GM18861 (cell line): ENCODE data around the gene ADA.
"Not testable (repeated sequence)": the region's sequence is repeated elsewhere in the genome, so short reads cannot be mapped to it uniquely, and the experiment has no call there.

Experiments used
- ATAC-seq: cut with Tn5 transposase; IDR thresholded peaks from one replicate; pipeline ENCODE4 v1.9.1; 2021; ENCODE audit not compliant: unreplicated experiment

ADA gene

GRCh38 chr20:44651684-44652423, at the start of gene ADA:
ADA (minus strand) TSS chr20:44651699; CDS start chr20:44651607, 92 bp downstream.
- no peak for ATAC-seq

DNA sequence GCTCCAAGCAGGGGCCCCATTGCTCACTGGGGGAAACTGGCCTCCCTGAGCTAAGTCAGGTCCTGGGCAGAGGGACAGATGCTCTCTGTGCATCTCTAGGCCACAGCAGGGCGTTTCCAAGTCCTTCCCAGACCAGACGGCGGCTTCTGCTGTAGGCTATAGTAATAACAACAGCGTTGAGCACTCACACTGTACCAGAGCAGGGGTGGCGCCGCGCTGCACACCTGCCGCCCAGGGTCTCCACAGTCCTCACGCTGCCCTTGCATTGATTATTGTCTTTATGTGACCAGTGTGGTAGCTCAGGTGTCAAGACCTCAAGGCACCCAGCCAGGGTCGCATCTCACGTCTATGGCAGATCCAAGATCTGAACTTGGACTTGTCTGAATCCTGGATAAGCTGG, 48.8 kb upstream of the ADA start:
- no peak for ATAC-seq

GRCh38 chr20:44698351-44698750, 46.9 kb upstream of the ADA start:
- no peak for ATAC-seq

GRCh38 chr20:44697041-44697440, 45.5 kb upstream of the ADA start:
- not testable (repeated sequence) for ATAC-seq

DNA sequence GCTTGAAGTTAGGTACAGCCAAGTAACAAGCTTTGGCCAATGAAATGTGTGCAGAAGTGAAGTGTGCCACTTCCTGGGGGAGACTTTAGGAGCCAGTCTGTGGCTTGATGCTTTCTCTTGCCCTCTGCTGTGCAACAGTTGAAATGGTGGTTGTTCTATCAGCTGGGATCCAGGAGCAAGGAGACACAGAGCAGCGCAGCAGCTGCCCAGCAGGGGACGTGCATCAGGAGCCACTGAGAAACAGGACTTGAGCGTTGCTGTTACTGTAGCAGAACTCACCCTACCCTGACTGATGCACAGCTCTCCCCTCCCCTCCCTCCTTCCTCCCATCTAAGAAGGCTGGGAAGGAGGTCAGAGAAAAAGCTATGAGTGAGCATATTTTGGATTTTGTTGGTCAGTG, 44.8 kb upstream of the ADA start:
- ATAC-seq, result no peak

DNA sequence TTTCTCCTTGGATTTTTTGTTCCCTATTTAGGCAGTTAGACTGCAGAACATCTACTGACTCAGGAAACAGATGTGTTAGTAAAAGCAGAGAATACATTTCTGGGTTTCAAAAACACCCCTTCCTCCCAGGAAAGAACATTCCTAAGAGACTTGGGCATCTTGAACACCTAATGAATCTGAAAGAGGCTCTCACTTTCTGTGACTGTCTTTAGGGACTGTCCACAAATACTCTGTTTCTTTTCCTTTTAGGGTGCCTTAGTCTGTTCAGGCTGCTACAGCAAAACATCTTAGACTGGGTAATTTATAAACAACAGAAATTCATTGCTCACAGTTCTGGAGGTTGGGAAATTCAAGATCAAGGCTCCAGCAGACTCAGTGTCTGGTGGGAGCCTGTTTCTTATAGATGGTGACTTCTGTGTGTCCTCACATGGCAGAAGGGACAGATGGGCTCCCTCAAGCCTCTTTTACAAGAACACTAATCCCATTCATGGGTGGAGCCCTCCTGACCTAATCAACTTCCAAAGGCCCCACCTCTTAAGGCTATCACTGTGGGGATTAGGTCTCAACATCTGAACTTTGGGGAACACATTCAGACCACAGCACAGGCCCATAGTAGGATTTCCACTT, 44.3 kb upstream of the ADA start:
- ATAC-seq, result no peak

DNA sequence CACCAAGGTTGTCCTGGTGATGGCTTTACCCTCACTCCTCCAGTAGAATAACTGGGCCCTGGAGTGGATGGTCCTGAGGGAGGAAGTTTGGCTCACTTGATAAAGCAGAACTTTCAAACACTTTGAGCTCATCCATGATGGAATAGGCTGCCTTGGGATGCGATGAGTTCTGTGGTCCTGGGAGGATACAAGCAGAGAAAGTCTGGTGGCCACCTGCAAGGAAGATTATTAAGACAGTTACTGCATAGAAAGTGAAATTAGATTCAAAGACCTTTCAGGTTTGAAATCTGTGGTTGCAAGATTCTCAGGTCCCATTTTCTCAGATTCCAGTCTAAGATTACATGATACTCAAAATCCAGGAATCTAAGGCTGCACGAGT, 43.8 kb upstream of the ADA start:
- no peak for ATAC-seq

DNA sequence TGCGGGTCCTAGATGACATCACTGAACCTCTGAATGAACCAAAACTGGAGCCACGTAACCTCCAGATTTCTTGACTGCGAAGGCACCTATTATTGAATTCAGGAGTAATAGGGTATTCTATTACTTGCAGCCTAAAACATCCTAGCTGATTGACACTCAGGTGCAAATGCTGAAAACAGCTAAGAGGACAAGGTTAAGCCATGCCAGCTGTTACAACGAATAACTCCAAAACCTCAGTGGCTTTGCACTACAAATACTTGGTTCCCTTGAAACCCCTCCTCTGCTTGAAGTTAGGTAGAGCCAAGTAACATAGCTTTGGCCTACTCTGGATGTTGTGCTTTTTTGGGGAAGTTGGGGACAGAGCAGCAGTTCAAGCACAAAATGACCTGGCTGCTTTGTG, 42.7 kb upstream of the ADA start:
- no peak for ATAC-seq

GRCh38 chr20:44693627-44694026, 42.1 kb upstream of the ADA start:
- no peak for ATAC-seq

DNA sequence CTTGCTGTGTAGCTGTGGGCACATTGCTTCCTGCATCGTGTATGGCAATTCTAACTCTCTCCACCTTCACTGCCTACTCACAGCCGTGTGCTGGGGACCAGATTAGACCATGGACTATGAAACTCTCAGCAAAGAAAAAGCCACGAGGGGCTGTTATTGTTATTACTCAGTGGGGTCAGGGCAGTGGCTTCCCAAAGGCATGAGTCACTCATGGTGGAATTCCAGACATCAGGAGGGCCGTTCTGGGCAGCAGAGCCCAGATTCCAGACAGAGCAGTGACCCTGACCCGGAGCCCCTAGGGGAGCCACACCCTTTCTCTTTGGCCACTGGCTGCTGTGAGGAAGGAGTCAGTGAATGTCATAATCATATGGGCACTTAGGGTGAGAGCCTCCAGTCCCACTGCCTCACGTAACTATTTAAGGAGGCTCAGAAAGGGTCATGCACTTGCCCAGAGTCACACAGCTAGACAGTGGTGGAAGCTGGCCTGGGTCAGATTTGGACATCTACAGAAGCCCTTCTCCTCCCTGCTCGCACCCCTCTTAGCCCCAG, 41.5 kb upstream of the ADA start:
- no peak for ATAC-seq

DNA sequence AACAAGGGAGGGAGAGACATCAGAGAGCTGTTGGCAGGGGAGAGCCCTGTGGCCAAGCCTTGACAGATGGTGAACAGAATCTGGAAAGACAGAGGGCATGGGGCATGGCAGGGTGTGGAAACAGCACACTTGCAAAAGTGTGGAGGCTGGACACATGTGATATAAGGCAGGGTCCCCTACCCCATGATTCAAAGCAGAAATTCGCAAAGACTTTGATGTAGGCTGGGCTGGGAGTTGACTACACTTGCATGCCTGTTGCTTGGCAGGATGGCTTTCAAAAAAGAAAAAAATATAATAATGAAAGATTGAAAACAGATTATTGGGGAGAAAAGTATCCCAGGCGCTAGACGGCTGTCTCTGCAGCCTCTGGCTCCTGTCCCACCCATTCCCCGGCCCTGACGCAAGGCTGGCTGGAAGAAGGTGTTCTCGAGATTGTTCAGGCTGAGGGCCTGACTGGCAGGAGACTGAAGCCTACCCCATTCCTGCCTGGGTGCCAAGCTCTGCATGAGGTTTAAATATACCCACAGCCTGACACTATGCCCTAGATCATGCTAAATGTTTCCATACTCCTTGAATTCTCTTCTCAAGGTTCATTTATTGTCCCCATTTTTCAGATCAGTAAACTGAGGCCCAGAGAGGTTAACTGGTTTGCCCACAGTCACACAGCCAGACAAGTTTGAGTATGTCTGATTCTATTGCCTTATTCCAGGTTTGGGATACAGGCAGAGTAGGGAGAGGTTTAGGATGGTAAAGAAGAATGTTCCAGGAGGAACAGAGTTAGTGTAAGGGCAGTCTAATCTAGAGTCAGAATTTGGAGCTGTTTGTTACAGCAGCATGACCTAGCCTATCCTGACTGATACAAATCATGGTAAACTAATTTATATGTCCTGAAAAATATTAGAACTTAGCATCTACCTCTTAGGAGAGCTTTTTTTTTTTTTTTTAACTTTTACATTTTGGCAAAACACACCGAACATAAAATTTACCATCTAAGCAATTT, 40.2 kb upstream of the ADA start:
- ATAC-seq, result no peak

GRCh38 chr20:44690781-44691423, 39.4 kb upstream of the ADA start:
- ATAC-seq, result no peak

- no peak for ATAC-seq
Measured at GRCh38 chr20:44689809-44690208, 38.3 kb upstream of the ADA start.

DNA sequence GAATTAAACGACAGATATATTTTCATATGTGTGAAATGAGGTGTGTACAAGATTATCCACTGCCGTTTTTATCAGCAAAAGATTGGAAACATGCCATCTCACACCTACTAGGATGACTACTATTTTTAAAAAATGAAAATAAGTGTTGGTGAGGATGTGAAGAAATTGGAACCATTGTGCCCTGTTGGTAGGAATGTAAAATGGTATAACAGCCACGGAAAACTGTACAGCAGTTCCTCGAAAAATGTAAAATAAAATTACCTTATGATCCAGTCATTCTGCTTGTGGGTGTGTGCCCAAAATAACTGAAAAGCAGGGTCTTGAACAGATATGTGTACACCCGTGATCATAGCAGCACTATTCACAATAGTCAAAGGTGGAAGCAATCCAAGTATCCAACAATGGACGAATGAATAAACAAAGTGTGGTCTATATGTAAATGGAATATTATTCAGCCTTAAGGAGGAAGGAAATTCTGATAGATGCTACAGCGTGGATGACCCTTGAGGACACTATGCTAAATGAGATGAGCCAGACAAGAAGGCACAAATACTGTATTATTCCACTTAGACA, 36.6 kb upstream of the ADA start:
- ATAC-seq, result no peak

DNA sequence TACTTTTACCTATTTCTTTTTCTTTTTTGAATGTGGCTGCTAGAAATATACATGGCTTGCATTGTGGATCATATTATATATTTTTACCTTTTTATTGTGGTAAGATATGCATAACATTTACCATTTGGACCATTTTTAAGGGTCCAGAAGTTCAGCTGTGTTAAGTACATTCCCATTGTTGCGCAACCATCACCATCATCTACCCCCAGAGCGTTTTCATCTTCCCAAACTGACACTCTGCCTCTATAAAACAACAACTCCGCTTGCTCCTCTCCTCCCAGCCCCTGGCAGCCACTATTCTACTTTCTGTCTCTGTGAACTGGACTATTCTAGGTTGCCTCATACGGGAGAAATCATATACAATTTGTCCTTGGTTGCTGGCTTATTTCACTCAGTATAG, 35.4 kb upstream of the ADA start:
- no peak for ATAC-seq

DNA sequence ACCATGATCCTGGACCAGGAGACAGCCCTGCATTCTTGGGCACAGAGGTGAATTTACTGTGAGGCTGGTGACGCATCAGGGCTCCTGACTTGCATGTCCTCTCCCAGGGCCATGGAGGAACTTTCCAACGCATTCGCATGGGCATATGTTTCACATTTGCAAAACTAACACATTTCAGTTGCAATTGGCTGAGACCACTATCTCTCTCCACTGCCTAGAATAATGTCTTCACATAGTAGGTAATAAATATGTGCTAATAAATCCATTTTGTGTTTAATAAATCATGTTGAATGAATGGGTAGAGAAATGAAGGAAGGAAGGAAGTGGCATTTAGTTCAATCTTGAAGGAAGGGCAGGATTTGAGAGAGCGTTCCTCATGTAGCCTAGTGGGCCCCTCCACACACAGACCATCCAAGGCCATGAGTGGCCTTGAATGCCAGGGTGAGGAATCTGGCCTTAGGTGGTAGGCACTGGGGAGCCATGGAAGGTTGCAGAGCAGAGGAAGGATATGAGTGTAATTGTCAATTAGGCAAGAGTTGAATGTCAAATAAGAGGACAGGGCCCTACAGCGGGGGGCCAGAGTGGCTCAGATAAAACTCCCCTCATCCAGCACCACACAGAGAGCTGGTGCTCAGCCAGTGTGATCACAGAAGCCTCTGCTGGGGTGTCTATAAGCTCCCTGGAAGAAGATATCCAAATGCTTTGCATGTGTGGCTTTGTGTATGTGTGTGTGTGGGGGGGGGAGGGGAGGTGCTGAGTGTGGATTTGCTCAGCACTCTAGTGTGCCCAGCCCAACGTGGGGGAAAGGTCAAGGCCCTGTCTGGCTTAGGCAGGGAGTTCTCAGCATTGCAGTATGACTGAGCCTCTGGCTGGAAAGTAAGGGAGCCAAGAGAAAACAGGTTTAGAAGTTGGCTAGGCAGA, 32.8 kb upstream of the ADA start:
- no peak for ATAC-seq

- ATAC-seq, result peak; percentile 67
Measured at GRCh38 chr20:44683263-44684046, 32.0 kb upstream of the ADA start.

DNA sequence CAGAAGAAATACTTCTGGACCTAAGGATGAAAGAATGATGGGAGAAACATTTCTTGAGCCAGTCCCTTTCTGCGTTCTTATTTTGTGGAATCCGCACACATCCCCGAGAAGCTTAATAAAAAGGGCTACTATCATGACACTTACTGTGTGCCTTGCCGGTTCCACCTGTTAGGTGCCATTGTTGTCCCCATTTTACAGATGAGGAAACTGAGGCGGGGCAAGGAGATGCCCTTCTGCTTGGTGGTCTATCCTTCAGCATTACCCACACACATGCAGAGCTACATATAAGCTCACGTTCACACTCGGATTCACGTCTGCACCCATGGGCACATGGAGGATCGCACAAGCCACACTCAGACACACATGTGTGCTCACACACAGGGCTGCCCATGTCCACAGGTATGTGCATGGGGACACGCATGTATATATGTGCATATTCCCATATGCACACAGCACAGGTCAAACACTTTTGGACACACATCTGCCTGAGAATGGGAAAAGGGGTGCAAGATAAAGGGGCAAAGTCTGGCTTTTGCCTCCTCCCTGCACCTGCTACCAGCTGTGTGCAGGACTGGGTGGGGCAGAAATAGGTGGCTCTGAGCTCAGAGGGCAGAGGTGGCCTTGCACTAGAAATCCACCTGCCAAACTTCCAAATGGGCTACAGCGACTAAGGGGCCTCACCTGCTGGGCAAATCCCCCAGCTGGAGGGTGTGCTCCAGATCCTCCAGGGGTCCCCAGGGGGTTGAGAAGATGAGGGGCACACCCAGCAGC, 30.5 kb upstream of the ADA start:
- ATAC-seq, result no peak
